BE2C (cell line): ENCODE data around the gene GALNT2.

ENCODE experiments used
- DNase-seq: peaks from one replicate; pipeline ENCODE4 v3.0.0-alpha.2; 2020
- H3K27me3 ChIP-seq: fragments of 250-450 bp; sonication (Bioruptor Pico); 2 replicates; pipeline ENCODE4 v1.5.1; 2020; ENCODE audit warnings: mild to moderate bottlenecking
- H3K36me3 ChIP-seq: fragments of 250-450 bp; sonication (Bioruptor Pico); 2 replicates; pipeline ENCODE4 v1.5.1; 2020; ENCODE audit warnings: mild to moderate bottlenecking
- H3K4me1 ChIP-seq: fragments of 250-450 bp; sonication (Bioruptor Pico); 2 replicates; pipeline ENCODE4 v1.5.1; 2020
- H3K4me3 ChIP-seq: 2 replicates; pipeline ENCODE4 v1.5.1; 2011; ENCODE audit warnings: low read depth, low read length
- H3K9me3 ChIP-seq: fragments of 250-450 bp; sonication (Bioruptor Pico); 2 replicates; pipeline ENCODE4 v1.5.1; 2020
- TF ChIP-seq, protein P1 (sequence below): IDR thresholded peaks from 2 replicates; pipeline ENCODE4 v1.5.1; 2012; ENCODE audit warnings: mild to moderate bottlenecking, low read depth, low read length

Gene GALNT2

DNA sequence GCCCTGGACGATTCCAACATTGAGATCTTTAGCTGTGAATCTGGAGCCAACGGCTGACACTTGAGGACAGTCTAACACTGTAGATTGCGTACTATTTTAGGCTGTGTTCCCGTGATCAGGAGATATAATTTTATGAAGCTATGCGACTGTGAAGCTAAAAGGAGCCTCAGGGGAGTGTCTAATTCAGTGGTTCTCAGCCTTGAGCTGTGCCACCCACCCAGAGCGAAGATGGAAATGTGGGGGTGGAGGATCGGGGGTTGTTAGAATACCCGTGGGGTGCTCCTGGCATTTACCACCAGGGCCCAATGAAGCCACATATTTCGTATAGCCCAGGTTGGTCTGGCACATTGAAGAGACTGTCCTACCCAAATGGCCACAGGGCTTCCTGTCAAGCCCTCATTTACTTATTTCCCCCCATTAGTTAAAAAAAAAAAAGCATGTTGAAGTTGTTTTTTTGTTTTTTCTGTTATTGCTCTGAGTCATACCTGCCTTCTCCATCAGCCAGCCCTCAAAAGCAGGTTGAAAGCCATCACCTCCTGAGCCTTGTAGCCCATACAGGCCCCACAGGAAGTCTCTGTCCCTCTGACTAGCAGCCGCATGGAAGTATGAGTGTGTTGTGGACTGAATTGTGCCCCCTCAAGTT lies 141.7 kb downstream of the GALNT2 start:
- no peak for DNase-seq
- no peak overlapping the region for H3K4me3 ChIP-seq
- H3K4me1 ChIP-seq: peaks cover 4% of the 10 kb centered on the region
- no peaks in the 10 kb centered on the region for H3K27me3 ChIP-seq
- peaks cover 18% of the 10 kb centered on the region; the same call in 1 of the 2 replicates for H3K36me3 ChIP-seq
- TF ChIP-seq, protein P1, sequence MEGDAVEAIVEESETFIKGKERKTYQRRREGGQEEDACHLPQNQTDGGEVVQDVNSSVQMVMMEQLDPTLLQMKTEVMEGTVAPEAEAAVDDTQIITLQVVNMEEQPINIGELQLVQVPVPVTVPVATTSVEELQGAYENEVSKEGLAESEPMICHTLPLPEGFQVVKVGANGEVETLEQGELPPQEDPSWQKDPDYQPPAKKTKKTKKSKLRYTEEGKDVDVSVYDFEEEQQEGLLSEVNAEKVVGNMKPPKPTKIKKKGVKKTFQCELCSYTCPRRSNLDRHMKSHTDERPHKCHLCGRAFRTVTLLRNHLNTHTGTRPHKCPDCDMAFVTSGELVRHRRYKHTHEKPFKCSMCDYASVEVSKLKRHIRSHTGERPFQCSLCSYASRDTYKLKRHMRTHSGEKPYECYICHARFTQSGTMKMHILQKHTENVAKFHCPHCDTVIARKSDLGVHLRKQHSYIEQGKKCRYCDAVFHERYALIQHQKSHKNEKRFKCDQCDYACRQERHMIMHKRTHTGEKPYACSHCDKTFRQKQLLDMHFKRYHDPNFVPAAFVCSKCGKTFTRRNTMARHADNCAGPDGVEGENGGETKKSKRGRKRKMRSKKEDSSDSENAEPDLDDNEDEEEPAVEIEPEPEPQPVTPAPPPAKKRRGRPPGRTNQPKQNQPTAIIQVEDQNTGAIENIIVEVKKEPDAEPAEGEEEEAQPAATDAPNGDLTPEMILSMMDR: no peak
- H3K9me3 ChIP-seq: no peaks in the 10 kb centered on the region

DNA sequence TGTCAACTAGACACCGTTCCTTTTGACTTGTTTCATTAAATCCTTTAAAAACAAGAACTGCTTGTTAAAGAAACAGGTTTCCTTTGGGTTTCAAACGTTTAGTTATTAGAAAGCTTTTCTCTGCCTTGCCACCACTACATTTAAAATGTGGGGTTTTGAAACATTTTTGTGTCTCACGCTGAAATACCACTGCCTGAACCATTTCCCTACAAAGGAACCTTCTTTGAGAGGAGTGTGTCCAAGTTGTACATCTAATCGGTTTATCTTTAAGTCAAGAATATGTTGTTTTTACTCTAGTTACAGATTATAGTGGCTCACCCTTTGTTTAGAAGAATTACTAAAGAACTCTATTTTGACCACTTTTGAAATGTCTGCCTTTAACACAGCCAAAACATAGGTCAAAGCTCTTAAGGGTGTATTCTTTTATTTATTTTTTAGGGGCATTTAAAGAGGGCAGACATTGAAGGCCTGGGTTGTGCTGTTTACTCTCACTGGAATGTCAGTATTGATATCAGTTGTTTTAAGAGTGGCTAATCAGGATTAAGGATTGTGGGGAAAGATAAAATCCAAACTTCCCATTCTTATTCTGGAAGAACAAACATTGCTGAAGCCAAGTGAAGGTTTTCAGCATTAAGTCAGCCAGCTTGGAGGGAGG lies 143.4 kb downstream of the GALNT2 start:
- TF ChIP-seq, protein P1: no peak
- Histone ChIP-seq H3K36me3 (peaks cover 6% of the 10 kb centered on the region; the same call in 1 of the 2 replicates), H3K4me3 (no peak overlapping the region), H3K27me3 (no peaks in the 10 kb centered on the region), H3K4me1 (peaks cover 17% of the 10 kb centered on the region), H3K9me3 (no peaks in the 10 kb centered on the region)
- no peak for DNase-seq

DNA sequence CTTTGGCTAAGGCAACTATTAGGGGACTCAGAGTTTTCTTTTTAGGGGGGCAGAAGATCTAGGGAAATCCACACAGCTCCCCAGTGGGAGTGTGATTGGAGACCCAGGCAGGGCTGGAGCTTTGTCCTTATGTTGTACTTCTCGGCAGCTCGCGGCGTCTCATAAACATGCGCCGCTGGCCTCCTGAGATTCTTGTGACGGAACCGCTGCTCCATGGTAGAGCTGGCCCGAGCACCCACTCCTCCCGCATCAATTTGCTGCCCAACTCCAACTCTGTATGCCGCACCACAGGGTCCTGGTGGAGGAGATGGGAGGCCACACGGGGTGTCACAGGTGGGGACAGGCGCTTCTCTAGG lies 143.9 kb downstream of the GALNT2 start:
- H3K36me3 ChIP-seq: 0 out of 2 replicates have a peak, but pooled peaks cover 3% of the 10 kb centered on the region
- H3K4me3 ChIP-seq: no peak overlapping the region
- TF ChIP-seq, protein P1: no peak
- no peak for DNase-seq
- no peaks in the 10 kb centered on the region for H3K9me3 ChIP-seq
- H3K27me3 ChIP-seq: no peaks in the 10 kb centered on the region
- peaks cover 15% of the 10 kb centered on the region for H3K4me1 ChIP-seq

DNA sequence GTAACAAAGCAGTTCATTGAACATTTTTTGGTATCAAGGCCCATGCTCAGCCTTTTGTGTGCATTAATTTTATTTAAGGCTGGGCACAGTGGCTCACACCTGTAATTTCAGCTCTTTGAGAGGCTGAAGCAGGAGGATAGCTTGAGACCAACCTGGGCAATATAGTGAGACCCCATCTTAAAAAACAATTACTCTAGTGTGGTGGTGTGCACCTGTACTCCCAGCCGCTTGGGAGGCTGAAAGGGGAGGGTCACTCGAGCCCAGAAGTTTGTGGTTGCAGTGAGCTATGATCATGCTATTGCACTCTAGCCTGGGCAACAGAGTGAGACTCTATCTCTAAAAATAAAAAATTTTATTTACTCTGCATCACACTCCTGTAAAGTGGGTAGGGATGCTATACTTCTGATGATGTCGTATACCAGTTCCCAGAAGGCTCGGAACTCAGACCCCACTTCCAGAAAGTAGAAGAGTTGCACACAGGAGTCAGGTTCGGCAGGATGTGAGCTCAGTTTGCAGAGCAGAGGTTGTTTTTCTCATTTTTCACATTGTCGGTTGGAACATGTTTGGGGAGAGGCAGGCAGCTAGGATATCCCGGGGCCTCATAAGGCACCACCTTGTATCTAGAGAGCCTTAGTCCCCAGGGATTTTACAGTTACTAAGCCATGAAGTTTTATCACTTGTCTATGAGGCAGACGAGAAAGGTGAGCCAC lies 144.6 kb downstream of the GALNT2 start:
- Histone ChIP-seq H3K4me1 (peaks cover 15% of the 10 kb centered on the region), H3K27me3 (no peaks in the 10 kb centered on the region), H3K4me3 (no peak overlapping the region), H3K9me3 (no peaks in the 10 kb centered on the region), H3K36me3 (0 out of 2 replicates have a peak, but pooled peaks cover 3% of the 10 kb centered on the region)
- no peak for DNase-seq
- TF ChIP-seq, protein P1: no peak

DNA sequence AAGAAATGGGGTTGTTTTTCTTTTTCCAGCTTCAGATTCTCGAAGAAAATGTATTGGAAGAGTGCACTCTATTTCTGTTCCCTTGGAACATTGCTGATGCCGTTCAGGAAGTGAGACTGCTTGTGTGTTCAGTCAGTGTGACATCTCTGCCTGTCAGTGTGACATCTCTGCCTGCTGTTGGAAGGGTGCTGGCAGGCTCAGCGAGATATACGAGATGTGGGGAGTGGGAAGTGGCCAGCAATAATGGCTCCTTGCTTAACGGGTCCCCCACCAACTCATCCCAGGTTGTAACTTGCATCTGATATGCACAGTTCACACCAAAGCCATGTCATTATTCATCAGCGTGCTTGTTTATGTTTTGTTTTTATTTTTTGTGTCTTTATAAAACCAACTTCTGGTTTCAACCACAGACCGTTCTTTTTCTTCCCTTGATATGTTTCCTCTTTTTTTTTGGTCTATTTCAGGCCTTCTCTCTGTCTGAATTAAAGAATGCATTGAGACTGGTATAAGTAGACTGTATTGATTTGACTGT lies 145.4 kb downstream of the GALNT2 start:
- no peaks in the 10 kb centered on the region for H3K9me3 ChIP-seq

More for the DNA sequence above, 145.4 kb downstream of the GALNT2 start:
- Histone ChIP-seq H3K36me3 (0 out of 2 replicates have a peak, but pooled peaks cover 3% of the 10 kb centered on the region), H3K27me3 (no peaks in the 10 kb centered on the region), H3K4me3 (no peak overlapping the region), H3K4me1 (peaks cover 15% of the 10 kb centered on the region)
- TF ChIP-seq, protein P1: no peak
- DNase-seq: no peak
